ENCODE data around the gene HESX1. TPM values are rescaled to one million over a fixed set of nuclear protein-coding genes. Genes with fewer than 3 reads are reported as not detected.

The HESX1 gene
- total and polyA plus RNA-seq, 2 of the 8 experiments (the other 6 are each of a cell fraction or from before 2014, with no cell fraction given): 7.1 to 12.0 TPM

DNA sequence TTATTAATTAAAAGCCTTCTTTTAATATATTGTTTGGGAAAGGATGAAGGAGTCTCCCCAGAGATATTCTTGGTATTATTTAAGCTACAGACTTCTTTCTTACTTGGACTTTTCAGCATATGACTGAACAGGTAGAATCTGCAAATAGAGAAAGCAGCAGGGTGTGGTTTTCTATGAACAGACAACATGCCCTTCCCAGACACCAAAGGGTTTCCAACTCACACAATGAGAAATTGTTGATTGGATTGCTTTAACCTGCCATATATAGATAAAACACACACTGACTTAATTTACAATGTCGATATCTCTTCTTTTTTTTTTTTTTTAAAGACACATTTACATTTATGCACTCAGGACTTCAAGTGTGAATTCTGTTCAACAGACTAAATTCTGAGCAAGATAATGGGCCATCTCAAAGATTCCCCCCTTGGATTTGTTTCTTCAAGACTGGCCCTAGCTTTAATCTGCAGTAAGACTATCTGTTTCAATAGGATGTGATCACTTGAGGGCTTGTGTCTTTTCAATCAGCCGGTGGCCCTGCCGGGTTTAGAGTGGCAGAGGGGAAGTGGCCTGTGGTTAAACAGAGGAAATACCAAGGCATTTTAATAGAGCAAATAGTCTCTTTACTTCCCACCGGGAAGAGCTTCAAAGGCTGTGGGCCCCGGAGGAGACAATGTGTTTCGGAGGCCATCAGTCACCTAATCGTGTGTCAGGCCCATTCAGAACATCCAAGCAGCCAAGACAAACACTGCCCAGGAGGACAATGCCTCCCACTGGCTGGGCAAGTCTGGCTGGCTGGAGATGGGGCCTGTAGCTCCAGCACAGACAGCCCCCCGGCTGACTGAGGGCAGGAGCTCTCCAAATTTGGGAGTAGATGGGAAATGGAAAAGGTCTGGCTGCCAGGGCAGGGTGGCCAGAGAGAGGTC is 40.7 kb downstream of the HESX1 start (continued):
- no peak for TF ChIP-seq ATF2 (IDR thresholded peaks at IDR 0.05; ENCODE audit: low read length)
- TF ChIP-seq KDM5A (IDR thresholded peaks at IDR 0.05; ENCODE audit: low read length): no peak
- TF ChIP-seq HDAC2 (IDR thresholded peaks at IDR 0.05; ENCODE audit: borderline replicate concordance in 1 of 2, low read depth in 2 of 2, low read length in 2 of 2): 0 out of 4 replicates have a peak, but pooled peaks of 1 of the 2 experiments have one; percentile 34
- TF ChIP-seq SAP30 (IDR thresholded peaks at IDR 0.05; ENCODE audit: insufficient read depth, insufficient replicate concordance, low read length): no peak
- TF ChIP-seq, protein P1, sequence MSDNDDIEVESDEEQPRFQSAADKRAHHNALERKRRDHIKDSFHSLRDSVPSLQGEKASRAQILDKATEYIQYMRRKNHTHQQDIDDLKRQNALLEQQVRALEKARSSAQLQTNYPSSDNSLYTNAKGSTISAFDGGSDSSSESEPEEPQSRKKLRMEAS (IDR thresholded peaks at IDR 0.05): no peak
- no peak for TF ChIP-seq EGR1 (IDR thresholded peaks at IDR 0.05; ENCODE audit: borderline replicate concordance, low read depth, low read length)
- TF ChIP-seq MAFK (IDR thresholded peaks at IDR 0.05; ENCODE audit: low read depth, low read length): no peak
- TF ChIP-seq SP1 (IDR thresholded peaks at IDR 0.05; ENCODE audit: low read depth, low read length): no peak
- TF ChIP-seq CBX5 (IDR thresholded peaks at IDR 0.05; ENCODE audit: low read depth, low read length): no peak
- TF ChIP-seq FOSL1 (IDR thresholded peaks at IDR 0.05; ENCODE audit: insufficient read depth, low read depth, low read length): no peak
- TF ChIP-seq RAD21 (IDR thresholded peaks at IDR 0.05 in 1 of 2, conservative IDR thresholded peaks at IDR 0.05 in 1 of 2; ENCODE audit: low read depth in 2 of 2, low read length in 2 of 2): 0 out of 4 replicates have a peak, but pooled peaks of 1 of the 2 experiments have one; percentile 10
- TF ChIP-seq BRCA1 (IDR thresholded peaks at IDR 0.05; ENCODE audit: low read depth, low read length): no peak
- no peak for TF ChIP-seq KDM1A (IDR thresholded peaks at IDR 0.05; ENCODE audit: borderline replicate concordance, low read length)
- no peak for TF ChIP-seq CHD2 (IDR thresholded peaks at IDR 0.05; ENCODE audit: low read length)
- no peak for TF ChIP-seq NRF1 (IDR thresholded peaks at IDR 0.05; ENCODE audit: low read depth, low read length)
- TF ChIP-seq NANOG (IDR thresholded peaks at IDR 0.05; ENCODE audit: insufficient read depth, low read depth, low read length, poor library complexity, severe bottlenecking): peak; percentile 66
- TF ChIP-seq POLR2AphosphoS5 (IDR thresholded peaks at IDR 0.05; ENCODE audit: low read depth, low read length): peak; percentile 18; the same call in 1 of the 2 replicates
- TF ChIP-seq RBBP5 (IDR thresholded peaks at IDR 0.05; ENCODE audit: borderline replicate concordance, low read depth, low read length): no peak
- TF ChIP-seq PHF8 (conservative IDR thresholded peaks at IDR 0.05; ENCODE audit: low read depth, low read length): no peak
- TF ChIP-seq RNF2 (IDR thresholded peaks at IDR 0.05; ENCODE audit: borderline replicate concordance, low read depth, low read length, missing control alignments, poor library complexity, severe bottlenecking): no peak

Measured in H1 (cell line).